ENCODE results near the gene ANKLE1.

Gene ANKLE1

GRCh38 chr19:17281391-17282304 lies at the start of gene ANKLE1:
ANKLE1 (plus strand) TSS chr19:17281901; CDS start chr19:17281921, 20 bp downstream.
- DNase-seq: peak in 11 of 56 donors; percentile 0 to 55 (median 12)

GRCh38 chr19:17232258-17232657 lies 49.4 kb upstream of the ANKLE1 start:
- DNase-seq: no peak

GRCh38 chr19:17234911-17235299 lies 46.8 kb upstream of the ANKLE1 start:
- peak in 21 of 56 donors; percentile 3 to 57 (median 21) for DNase-seq

GRCh38 chr19:17235300-17235970 lies 46.3 kb upstream of the ANKLE1 start:
- DNase-seq: peak in 46 of 56 donors; percentile 13 to 76 (median 40)

- DNase-seq: peak in 2 of 56 donors; percentile 2 to 20
These were observed 45.5 kb upstream of the ANKLE1 start for GRCh38 chr19:17235971-17236777.

GRCh38 chr19:17236811-17237543 lies 44.7 kb upstream of the ANKLE1 start:
- no peak for DNase-seq

- DNase-seq: no peak
These were observed 43.7 kb upstream of the ANKLE1 start for GRCh38 chr19:17237747-17238706.

- no peak for DNase-seq
These were observed 41.5 kb upstream of the ANKLE1 start for GRCh38 chr19:17240062-17240752.

GRCh38 chr19:17240826-17241399 lies 40.8 kb upstream of the ANKLE1 start:
- DNase-seq: no peak

- peak in 1 of 56 donors; percentile 14 for DNase-seq
These were observed 39.1 kb upstream of the ANKLE1 start for GRCh38 chr19:17242431-17243208.

GRCh38 chr19:17243211-17243829 lies 38.4 kb upstream of the ANKLE1 start:
- peak in 1 of 56 donors; percentile 17 for DNase-seq

- peak in 10 of 56 donors; percentile 6 to 49 (median 16) for DNase-seq
These were observed 37.7 kb upstream of the ANKLE1 start for GRCh38 chr19:17243830-17244617.

- DNase-seq: peak in 5 of 56 donors; percentile 6 to 49 (median 11)
These were observed 36.8 kb upstream of the ANKLE1 start for GRCh38 chr19:17244618-17245534.

GRCh38 chr19:17245535-17245984 lies 36.1 kb upstream of the ANKLE1 start, which contains the start of gene NR2F6:
NR2F6 (minus strand) TSS chr19:17245919; CDS start chr19:17245220, 699 bp downstream.
- DNase-seq: peak in 1 of 56 donors; percentile 60
